IMR-90 (cell line): ENCODE measurements around the gene NDUFS3. TPM values are rescaled to one million over a fixed set of nuclear protein-coding genes. Genes with fewer than 3 reads are reported as not detected.

Experiments used
- ATAC-seq: fragments of 200-7000 bp; cut with Tn5 transposase; 2 replicates; pipeline ENCODE4 v1.9.1; 2020; ENCODE audit warnings: low read depth, mild to moderate bottlenecking, moderate library complexity
- BruUV-seq: library from RNA; stranded (reverse); fragments of 400-500 nt; replicated peaks from 2 replicates; lab custom pipeline; 2021; lab: Mats Ljungman, UMichigan
- CTCF ChIA-PET: fragments of 300-600 bp; formaldehyde crosslinking; extraction: SDS; loops from one replicate; lab custom pipeline; 2021; ENCODE audit warnings: antibody characterized with exemption; lab: Yijun Ruan, JAX
- POLR2A ChIA-PET: fragments of 300-600 bp; sonication (Branson Sonifier 250); formaldehyde crosslinking; loops from one replicate; lab custom pipeline; 2022; ENCODE audit warnings: antibody characterized with exemption; ENCODE audit not compliant: unreplicated experiment; lab: Charles Lee
- DNase-seq: peaks from one replicate; pipeline ENCODE4 v3.0.0; 2013
- H2AFZ ChIP-seq: replicated peaks from 2 replicates; pipeline ENCODE3; 2013; ENCODE audit warnings: low read length, mild to moderate bottlenecking; ENCODE audit not compliant: poor library complexity
- H2AK5ac ChIP-seq: 2 replicates; pipeline ENCODE4 v1.6.1; 2013; ENCODE audit warnings: low read depth, low read length, inconsistent platforms
- H2AK9ac ChIP-seq: replicated peaks from 2 replicates; pipeline ENCODE3; 2013; ENCODE audit warnings: mild to moderate bottlenecking, low read depth, low read length, moderate library complexity; ENCODE audit not compliant: poor library complexity
- H2BK120ac ChIP-seq: 2 replicates; pipeline ENCODE4 v1.6.1; 2013; ENCODE audit warnings: low read depth, low read length, inconsistent platforms
- H2BK15ac ChIP-seq: 3 replicates; pipeline ENCODE4 v1.6.1; 2013; ENCODE audit warnings: low read depth, low read length, inconsistent platforms
- H2BK20ac ChIP-seq: 2 replicates; pipeline ENCODE4 v1.6.1; 2013; ENCODE audit warnings: low read depth, mild to moderate bottlenecking, inconsistent platforms, low read length, moderate library complexity
- H2BK5ac ChIP-seq: 2 replicates; pipeline ENCODE4 v1.6.1; 2013; ENCODE audit warnings: mild to moderate bottlenecking, low read depth, low read length, inconsistent platforms; ENCODE audit not compliant: poor library complexity, severe bottlenecking
- H3K14ac ChIP-seq: replicated peaks from 2 replicates; pipeline ENCODE4 v1.6.1; 2013; ENCODE audit warnings: low read depth, low read length, inconsistent platforms
- H3K18ac ChIP-seq: 2 replicates; pipeline ENCODE4 v1.6.1; 2013; ENCODE audit warnings: low read depth, low read length, control low read depth
- H3K23ac ChIP-seq: 2 replicates; pipeline ENCODE4 v1.6.1; 2013; ENCODE audit warnings: low read depth, low read length, inconsistent platforms
- H3K27ac ChIP-seq: 2 replicates; pipeline ENCODE4 v1.5.1; 2013; ENCODE audit warnings: mild to moderate bottlenecking, control low read depth, low read length; ENCODE audit not compliant: insufficient read depth
- H3K27me3 ChIP-seq: 2 replicates; pipeline ENCODE4 v1.6.1; 2013; ENCODE audit warnings: low read length; ENCODE audit not compliant: control insufficient read depth, insufficient read depth
- H3K36me3 ChIP-seq: 2 replicates; pipeline ENCODE4 v1.6.1; 2013; ENCODE audit warnings: low read length, mixed read lengths; ENCODE audit not compliant: control insufficient read depth, insufficient read depth
- H3K4ac ChIP-seq: 2 replicates; pipeline ENCODE4 v1.6.1; 2013; ENCODE audit warnings: low read depth, low read length, inconsistent platforms
- H3K4me1 ChIP-seq: 2 replicates; pipeline ENCODE4 v1.6.1; 2013; ENCODE audit warnings: low read length, mixed read lengths; ENCODE audit not compliant: control insufficient read depth, insufficient read depth
- H3K4me2 ChIP-seq: 2 replicates; pipeline ENCODE4 v1.6.1; 2013; ENCODE audit warnings: low read depth, mild to moderate bottlenecking, control low read depth, low read length, moderate library complexity
- H3K4me3 ChIP-seq: 2 replicates; pipeline ENCODE4 v1.5.1; 2013; ENCODE audit warnings: low read depth, mild to moderate bottlenecking, control low read depth, low read length, moderate library complexity; ENCODE audit not compliant: insufficient read depth
- H3K56ac ChIP-seq: 2 replicates; pipeline ENCODE4 v1.6.1; 2013; ENCODE audit warnings: low read length, inconsistent platforms; ENCODE audit not compliant: insufficient read depth; ENCODE audit errors: extremely low read depth
- H3K79me1 ChIP-seq, 2 experiments: 2 replicates each; pipeline ENCODE4 v1.6.1; 2013; ENCODE audit warnings: low read length in 2 of 2, inconsistent platforms in 1 of 2, low read depth in 1 of 2
- H3K9ac ChIP-seq: 2 replicates; pipeline ENCODE4 v1.6.1; 2013; ENCODE audit warnings: low read depth, low read length, control low read depth
- H3K9me1 ChIP-seq: 2 replicates; pipeline ENCODE4 v1.6.1; 2013; ENCODE audit warnings: low read length, inconsistent platforms; ENCODE audit not compliant: insufficient read depth
- H3K9me3 ChIP-seq: 2 replicates; pipeline ENCODE4 v1.6.1; 2013; ENCODE audit warnings: low read length; ENCODE audit not compliant: control insufficient read depth, insufficient read depth
- H4K20me1 ChIP-seq: 2 replicates; pipeline ENCODE4 v1.6.1; 2013; ENCODE audit warnings: low read length, inconsistent platforms; ENCODE audit not compliant: insufficient read depth
- H4K5ac ChIP-seq: 2 replicates; pipeline ENCODE4 v1.6.1; 2013; ENCODE audit warnings: mild to moderate bottlenecking, low read depth, low read length, control low read depth
- H4K8ac ChIP-seq, 2 experiments: 2 replicates each; pipeline ENCODE4 v1.6.1; 2013; ENCODE audit warnings: low read depth in 2 of 2, low read length in 2 of 2, control low read depth in 1 of 2, inconsistent platforms in 1 of 2
- H4K91ac ChIP-seq: 2 replicates; pipeline ENCODE4 v1.6.1; 2013; ENCODE audit warnings: low read depth, low read length, inconsistent platforms; ENCODE audit not compliant: insufficient read depth
- BHLHE40 ChIP-seq: fragments of 150-350 bp; IDR thresholded peaks from 2 replicates; pipeline ENCODE4 v1.6.1; 2016; ENCODE audit warnings: mild to moderate bottlenecking, low read depth, low read length
- CEBPB ChIP-seq: IDR thresholded peaks from 2 replicates; pipeline ENCODE4 v1.6.1; 2012; ENCODE audit warnings: low read depth, low read length, improper control_type of control experiment
- CHD1 ChIP-seq: IDR thresholded peaks from 2 replicates; pipeline ENCODE4 v1.6.1; 2012; ENCODE audit warnings: low read depth, low read length, improper control_type of control experiment
- CTCF ChIP-seq: conservative IDR thresholded peaks from 2 replicates; pipeline ENCODE4 v1.5.1; 2012; ENCODE audit warnings: mild to moderate bottlenecking, low read depth, low read length, improper control_type of control experiment
- ELK1 ChIP-seq: fragments of 150-350 bp; IDR thresholded peaks from 2 replicates; pipeline ENCODE4 v1.6.1; 2016; ENCODE audit warnings: low read depth, mild to moderate bottlenecking, low read length, moderate library complexity, borderline replicate concordance
- FOS ChIP-seq: fragments of 150-350 bp; IDR thresholded peaks from 2 replicates; pipeline ENCODE4 v1.6.1; 2016; ENCODE audit warnings: low read depth, low read length
- MAFK ChIP-seq: IDR thresholded peaks from 2 replicates; pipeline ENCODE4 v1.6.1; 2012; ENCODE audit warnings: low read depth, low read length, improper control_type of control experiment
- MXI1 ChIP-seq: IDR thresholded peaks from 2 replicates; pipeline ENCODE4 v1.6.1; 2012; ENCODE audit warnings: low read depth, mild to moderate bottlenecking, low read length, moderate library complexity, borderline replicate concordance
- NFE2L2 ChIP-seq: fragments of 150-350 bp; IDR thresholded peaks from 2 replicates; pipeline ENCODE4 v1.6.1; 2016; ENCODE audit warnings: low read depth, mild to moderate bottlenecking, low read length
- POLR2A ChIP-seq: IDR thresholded peaks from 2 replicates; pipeline ENCODE4 v1.6.1; 2012; ENCODE audit warnings: mild to moderate bottlenecking, low read depth, low read length
- RAD21 ChIP-seq: IDR thresholded peaks from 2 replicates; pipeline ENCODE4 v1.6.1; 2012; ENCODE audit warnings: low read length, improper control_type of control experiment
- RCOR1 ChIP-seq: IDR thresholded peaks from 2 replicates; pipeline ENCODE4 v1.6.1; 2012; ENCODE audit warnings: mild to moderate bottlenecking, low read length, improper control_type of control experiment; ENCODE audit not compliant: insufficient replicate concordance
- RFX5 ChIP-seq: IDR thresholded peaks from 2 replicates; pipeline ENCODE4 v1.8.0; 2012; ENCODE audit warnings: low read depth, mild to moderate bottlenecking, low read length, moderate library complexity
- SMC3 ChIP-seq: fragments of 150-350 bp; IDR thresholded peaks from 2 replicates; pipeline ENCODE4 v1.6.1; 2016; ENCODE audit warnings: low read depth, mild to moderate bottlenecking, antibody characterized with exemption, low read length, moderate library complexity
- USF2 ChIP-seq: fragments of 150-350 bp; IDR thresholded peaks from 2 replicates; pipeline ENCODE4 v1.6.1; 2017; ENCODE audit warnings: mild to moderate bottlenecking, antibody characterized with exemption, low read length, low read depth
- WGBS, 2 experiments: methylation state at CpG; one replicate each; pipeline versions ENCODE4 v1.1.5 to v1.1.7; 2013; ENCODE audit warnings: missing lambda C conversion rate in 2 of 2; ENCODE audit not compliant: insufficient read length in 1 of 2; ENCODE audit errors: extremely low coverage in 2 of 2; 5-methylcytosine and 5-hydroxymethylcytosine counted together
- dilution Hi-C: fragments of 300-500 bp; cut with HindIII; formaldehyde crosslinking; loops from one replicate; pipeline ENCODE4 v1.14.3; 2018; ENCODE audit warnings: low sequenced_read_pairs; ENCODE audit not compliant: unreplicated experiment
- in situ Hi-C: fragments of 300-500 bp; cut with MboI; formaldehyde crosslinking; loops from 3 replicates; pipeline ENCODE4 v1.14.3; 2019; ENCODE audit warnings: low sequenced_read_pairs, inconsistent platforms, mixed read lengths
- intact Hi-C: fragments of 100-400 bp; cut with micrococcal nuclease; formaldehyde crosslinking; loops from 2 replicates; pipeline ENCODE4 v1.10.0; 2022
- polyA plus RNA-seq, 3 experiments: library from polyadenylated mRNA; depleted of rRNA; stranded (reverse); fragments of >200 nt; gene quantifications; 2 replicates each; pipeline ENCODE4 v1.2.3, GENCODE V29; 2012; ENCODE audit warnings: low replicate concordance in 1 of 3
- total RNA-seq: library from RNA; depleted of rRNA; stranded (reverse); fragments of >200 nt; gene quantifications from 2 replicates; pipeline ENCODE4 v1.2.3, GENCODE V29; 2012

Gene NDUFS3
- total and polyA plus RNA-seq, 2 of the 4 experiments (the other 2 are of a cell fraction): 77.1 to 108 TPM

- Histone ChIP-seq H4K5ac (no peak overlapping the region), H3K79me1 (no peaks in the 10 kb centered on the region), H2BK120ac (no peak overlapping the region), H3K9ac (no peak overlapping the region), H3K14ac (no peak overlapping the region), H2AK9ac (no peak overlapping the region), H3K4ac (no peak overlapping the region), H4K20me1 (no peaks in the 10 kb centered on the region), H3K4me3 (no peak overlapping the region), H3K36me3 (no peaks in the 10 kb centered on the region), H4K91ac (no peak overlapping the region), H3K4me2 (no peak overlapping the region), H3K18ac (no peak overlapping the region), H3K9me3 (peaks cover 3% of the 10 kb centered on the region), H2BK20ac (no peak overlapping the region), H3K56ac (no peak overlapping the region), H4K8ac (no peak overlapping the region), H2AFZ (no peak overlapping the region), H2BK5ac (no peak overlapping the region), H2AK5ac (no peak overlapping the region), H3K4me1 (no peaks in the 10 kb centered on the region), H3K9me1 (no peaks in the 10 kb centered on the region), H2BK15ac (no peak overlapping the region), H3K27me3 (peaks cover 57% of the 10 kb centered on the region), H3K27ac (no peak overlapping the region), H3K23ac (no peak overlapping the region)
- in situ Hi-C loops (no loop called here), intact Hi-C loops (no loop called here), dilution Hi-C loops (no loop called here)
- 75% methylated on average over 2 of the region's 4 CpGs; no CpG with 5 or more reads in 1 of the 2 experiments for WGBS, 2 experiments
- BruUV-seq: no TSS peak
- ChIA-PET CTCF (no interaction called here), POLR2A (no interaction called here)
- ATAC-seq: no peak
- TF ChIP-seq SMC3 (no peak), RFX5 (no peak), RCOR1 (no peak), BHLHE40 (no peak), USF2 (no peak), CTCF (no peak), CEBPB (no peak), POLR2A (no peak), RAD21 (no peak), CHD1 (no peak), NFE2L2 (no peak), ELK1 (no peak), FOS (no peak), MXI1 (no peak), MAFK (no peak)
- no peak for DNase-seq
These were observed 13.4 kb downstream of the NDUFS3 start for GRCh38 chr11:47592251-47592650.
